K562 (cell line): ENCODE data around the gene LZTS2. TPM values are rescaled to one million over a fixed set of nuclear protein-coding genes. Genes with fewer than 3 reads are reported as not detected.
A peak's percentile ranks its signal among the peaks of the same experiment; 100 is the strongest.

Experiments used
- CBFA2T3 ChIP-seq: fragments of 450-650 bp; IDR thresholded peaks from 2 replicates; pipeline ENCODE4 v1.6.1; 2017
- HDGF ChIP-seq: fragments of 450-650 bp; IDR thresholded peaks from 2 replicates; pipeline ENCODE4 v1.6.1; 2016
- KAT7 ChIP-seq: sonication (generic); formaldehyde crosslinking; IDR thresholded peaks from 2 replicates; pipeline ENCODE4 v1.8.0; 2022; ENCODE audit warnings: missing genetic modification reagents, mild to moderate bottlenecking, borderline replicate concordance
- NR2C2 ChIP-seq, 2 experiments: fragments of 200-800 bp in 1 of 2; sonication (Bioruptor generic) in 1 of 2; sonication (generic) in 1 of 2; formaldehyde crosslinking in 1 of 2; IDR thresholded peaks; 2 replicates each; pipeline versions ENCODE4 v1.6.1 to v1.8.0; 2016 to 2022; ENCODE audit warnings: mild to moderate bottlenecking in 1 of 2, missing compliant biosample characterization in 1 of 2, missing genetic modification characterization in 1 of 2, missing genetic modification reagents in 1 of 2
- RBM34 ChIP-seq: fragments of 200-400 bp; formaldehyde crosslinking; IDR thresholded peaks from 2 replicates; pipeline ENCODE4 v1.6.1; 2018; ENCODE audit warnings: low read length, borderline replicate concordance; ENCODE audit not compliant: insufficient read depth
- RNF2 ChIP-seq: sonication (generic); IDR thresholded peaks from 2 replicates; pipeline ENCODE4 v1.6.1; 2016
- SMARCB1 ChIP-seq: IDR thresholded peaks from 2 replicates; pipeline ENCODE4 v1.6.1; 2011; ENCODE audit warnings: improper control_type of control experiment, low read depth; ENCODE audit not compliant: insufficient read length
- SOX6 ChIP-seq: fragments of 450-650 bp; IDR thresholded peaks from 2 replicates; pipeline ENCODE4 v1.6.1; 2014; ENCODE audit warnings: mild to moderate bottlenecking
- SREBF1 ChIP-seq: fragments of 150-350 bp; IDR thresholded peaks from 2 replicates; pipeline ENCODE4 v1.6.1; 2014; ENCODE audit warnings: antibody characterized with exemption, low read depth, low read length, borderline replicate concordance
- SREBF2 ChIP-seq: sonication (generic); formaldehyde crosslinking; IDR thresholded peaks from 2 replicates; pipeline ENCODE4 v1.4.0; 2020; ENCODE audit warnings: mild to moderate bottlenecking, missing genetic modification reagents
- SRSF7 ChIP-seq: fragments of 200-400 bp; formaldehyde crosslinking; optimal IDR thresholded peaks from 2 replicates; pipeline ENCODE3; 2017; ENCODE audit warnings: mild to moderate bottlenecking, low read depth, low read length
- ZBED1 ChIP-seq: IDR thresholded peaks from 2 replicates; pipeline ENCODE4 v1.6.1; 2014
- ZBTB7A ChIP-seq: IDR thresholded peaks from 2 replicates; pipeline ENCODE4 v1.6.1; 2011; ENCODE audit warnings: low read depth, mild to moderate bottlenecking, low read length, moderate library complexity, borderline replicate concordance; ENCODE audit not compliant: control insufficient read depth
- ZNF165 ChIP-seq: fragments of 250-450 bp; sonication (Bioruptor Pico); IDR thresholded peaks from 2 replicates; pipeline ENCODE4 v1.4.0; 2020; ENCODE audit warnings: borderline replicate concordance
- ZNF239 ChIP-seq: fragments of 250-450 bp; sonication (Bioruptor Pico); IDR thresholded peaks from 2 replicates; pipeline ENCODE4 v1.4.0; 2020; ENCODE audit warnings: mild to moderate bottlenecking
- ZZZ3 ChIP-seq: fragments of 450-650 bp; IDR thresholded peaks from 2 replicates; pipeline ENCODE4 v1.6.1; 2016; ENCODE audit warnings: antibody characterized with exemption, mild to moderate bottlenecking, moderate library complexity
- polyA plus RNA-seq, 8 experiments: library from polyadenylated mRNA; depleted of rRNA in 4 of 8; stranded (reverse) in 5 of 8; unstranded in 3 of 8; fragments of >200 nt; fragmentation: Nextera tagmentation in 2 of 8; fragmentation: Illumina TruSeq in 1 of 8; extraction: Ambion mirVana in 2 of 8; extraction: Trizol in 1 of 8; gene quantifications; 2 replicates each; pipeline versions ENCODE4 v1.2.1 to v1.2.3, GENCODE V29; 2011 to 2014; ENCODE audit warnings: inconsistent platforms in 1 of 8, missing spikeins in 1 of 8
- total RNA-seq, 7 experiments: library from RNA; depleted of rRNA in 6 of 7; stranded (reverse); fragments of >200 nt in 6 of 7; fragmentation: Illumina TruSeq in 2 of 7; extraction: Trizol in 2 of 7; gene quantifications; 2 replicates each; pipeline versions ENCODE4 v1.2.1 to v1.2.3, GENCODE V29; 2011 to 2021; ENCODE audit warnings: low replicate concordance in 1 of 7
- TF ChIP-seq, protein P1 (sequence below), 3 experiments: fragments of 200-800 bp in 1 of 3; fragments of 250-450 bp in 1 of 3; fragments of 450-650 bp in 1 of 3; sonication (Bioruptor Pico) in 1 of 3; sonication (Bioruptor generic) in 1 of 3; formaldehyde crosslinking in 1 of 3; IDR thresholded peaks; 2 replicates each; pipeline versions ENCODE4 v1.6.1 to v1.8.0; 2016 to 2022; ENCODE audit warnings: mild to moderate bottlenecking in 2 of 3, missing genetic modification characterization in 2 of 3, missing compliant biosample characterization in 1 of 3, moderate library complexity in 1 of 3
- TF ChIP-seq, protein P2 (sequence below): fragments of 450-650 bp; IDR thresholded peaks from 2 replicates; pipeline ENCODE4 v1.6.1; 2016; ENCODE audit warnings: borderline replicate concordance
- TF ChIP-seq, protein P3 (sequence below), 2 experiments: IDR thresholded peaks; 2 replicates each; pipeline ENCODE4 v1.6.1; 2011; ENCODE audit warnings: borderline replicate concordance in 1 of 2, control low read depth in 1 of 2, low read depth in 1 of 2, low read length in 1 of 2, mild to moderate bottlenecking in 1 of 2, mixed read lengths in 1 of 2, moderate library complexity in 1 of 2; ENCODE audit not compliant: insufficient read depth in 1 of 2, insufficient read length in 1 of 2, poor library complexity in 1 of 2, severe bottlenecking in 1 of 2; ENCODE audit errors: extremely low read depth in 1 of 2

LZTS2 gene
- total and polyA plus RNA-seq, 9 of the 15 experiments (the other 6 are each of a cell fraction or from before 2014, with no cell fraction given), result 0.23 to 42.5 (median 14.7) TPM

DNA sequence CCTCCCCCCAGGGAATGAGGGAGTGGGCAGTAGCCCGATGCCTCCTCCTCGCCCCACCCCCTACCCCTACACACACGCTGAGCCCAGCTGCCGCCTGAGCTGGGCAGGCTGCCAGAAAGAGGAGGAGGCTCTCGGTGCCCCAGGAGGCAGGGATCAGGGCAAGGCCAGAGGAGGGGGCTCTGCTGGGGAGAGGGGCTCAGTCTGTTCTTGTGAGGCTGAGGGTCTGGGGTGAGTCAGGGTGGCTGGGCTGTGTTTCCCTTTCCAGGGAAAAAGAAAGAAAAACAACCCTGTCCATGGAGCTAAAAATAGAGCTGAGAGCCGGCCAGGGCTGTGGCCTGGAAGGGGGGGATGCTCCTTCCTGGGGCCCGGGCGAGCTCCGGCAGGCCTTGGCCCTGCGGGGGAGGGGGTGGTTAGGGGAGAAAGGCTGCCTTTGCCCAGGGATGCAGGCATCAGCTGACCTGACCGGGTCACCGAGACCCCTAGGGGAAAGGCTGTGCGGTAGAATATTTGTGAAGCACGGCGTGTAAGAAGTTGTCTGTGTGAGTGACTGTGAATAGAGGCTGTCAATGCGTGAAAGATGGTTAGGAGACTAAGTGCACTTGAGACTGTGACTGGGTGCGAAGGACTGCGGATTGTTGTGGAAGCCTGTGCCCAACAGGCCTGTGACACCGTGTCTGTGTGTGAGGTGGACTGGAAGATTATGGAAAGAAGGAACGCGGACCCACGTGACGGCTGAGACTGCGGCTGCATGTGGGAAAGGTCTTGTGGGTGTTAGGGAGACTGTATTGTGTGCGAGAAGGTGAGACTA, 1.2 kb upstream of the LZTS2 start (continued):
- TF ChIP-seq, protein P1, sequence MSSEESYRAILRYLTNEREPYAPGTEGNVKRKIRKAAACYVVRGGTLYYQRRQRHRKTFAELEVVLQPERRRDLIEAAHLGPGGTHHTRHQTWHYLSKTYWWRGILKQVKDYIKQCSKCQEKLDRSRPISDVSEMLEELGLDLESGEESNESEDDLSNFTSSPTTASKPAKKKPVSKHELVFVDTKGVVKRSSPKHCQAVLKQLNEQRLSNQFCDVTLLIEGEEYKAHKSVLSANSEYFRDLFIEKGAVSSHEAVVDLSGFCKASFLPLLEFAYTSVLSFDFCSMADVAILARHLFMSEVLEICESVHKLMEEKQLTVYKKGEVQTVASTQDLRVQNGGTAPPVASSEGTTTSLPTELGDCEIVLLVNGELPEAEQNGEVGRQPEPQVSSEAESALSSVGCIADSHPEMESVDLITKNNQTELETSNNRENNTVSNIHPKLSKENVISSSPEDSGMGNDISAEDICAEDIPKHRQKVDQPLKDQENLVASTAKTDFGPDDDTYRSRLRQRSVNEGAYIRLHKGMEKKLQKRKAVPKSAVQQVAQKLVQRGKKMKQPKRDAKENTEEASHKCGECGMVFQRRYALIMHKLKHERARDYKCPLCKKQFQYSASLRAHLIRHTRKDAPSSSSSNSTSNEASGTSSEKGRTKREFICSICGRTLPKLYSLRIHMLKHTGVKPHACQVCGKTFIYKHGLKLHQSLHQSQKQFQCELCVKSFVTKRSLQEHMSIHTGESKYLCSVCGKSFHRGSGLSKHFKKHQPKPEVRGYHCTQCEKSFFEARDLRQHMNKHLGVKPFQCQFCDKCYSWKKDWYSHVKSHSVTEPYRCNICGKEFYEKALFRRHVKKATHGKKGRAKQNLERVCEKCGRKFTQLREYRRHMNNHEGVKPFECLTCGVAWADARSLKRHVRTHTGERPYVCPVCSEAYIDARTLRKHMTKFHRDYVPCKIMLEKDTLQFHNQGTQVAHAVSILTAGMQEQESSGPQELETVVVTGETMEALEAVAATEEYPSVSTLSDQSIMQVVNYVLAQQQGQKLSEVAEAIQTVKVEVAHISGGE (CRISPR knock-in tag; IDR thresholded peaks at IDR 0.05), result 0 out of 6 replicates have a peak, but pooled peaks of 1 of the 3 experiments have one; percentile 29
- no peak for TF ChIP-seq KAT7
- no peak for TF ChIP-seq ZZZ3
- TF ChIP-seq ZBTB7A, result peak; percentile 46; the same call in 1 of the 2 replicates
- no peak for TF ChIP-seq RNF2
- no peak for TF ChIP-seq SRSF7
- TF ChIP-seq ZBED1, result no peak
- peak; percentile 84; the same call in 1 of the 2 replicates for TF ChIP-seq HDGF
- TF ChIP-seq SREBF2 (CRISPR knock-in tag), result no peak
- TF ChIP-seq, protein P2, sequence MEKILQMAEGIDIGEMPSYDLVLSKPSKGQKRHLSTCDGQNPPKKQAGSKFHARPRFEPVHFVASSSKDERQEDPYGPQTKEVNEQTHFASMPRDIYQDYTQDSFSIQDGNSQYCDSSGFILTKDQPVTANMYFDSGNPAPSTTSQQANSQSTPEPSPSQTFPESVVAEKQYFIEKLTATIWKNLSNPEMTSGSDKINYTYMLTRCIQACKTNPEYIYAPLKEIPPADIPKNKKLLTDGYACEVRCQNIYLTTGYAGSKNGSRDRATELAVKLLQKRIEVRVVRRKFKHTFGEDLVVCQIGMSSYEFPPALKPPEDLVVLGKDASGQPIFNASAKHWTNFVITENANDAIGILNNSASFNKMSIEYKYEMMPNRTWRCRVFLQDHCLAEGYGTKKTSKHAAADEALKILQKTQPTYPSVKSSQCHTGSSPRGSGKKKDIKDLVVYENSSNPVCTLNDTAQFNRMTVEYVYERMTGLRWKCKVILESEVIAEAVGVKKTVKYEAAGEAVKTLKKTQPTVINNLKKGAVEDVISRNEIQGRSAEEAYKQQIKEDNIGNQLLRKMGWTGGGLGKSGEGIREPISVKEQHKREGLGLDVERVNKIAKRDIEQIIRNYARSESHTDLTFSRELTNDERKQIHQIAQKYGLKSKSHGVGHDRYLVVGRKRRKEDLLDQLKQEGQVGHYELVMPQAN, result peak; percentile 44; the same call in 1 of the 2 replicates
- no peak for TF ChIP-seq ZNF165 (CRISPR knock-in tag)
- TF ChIP-seq, protein P3, sequence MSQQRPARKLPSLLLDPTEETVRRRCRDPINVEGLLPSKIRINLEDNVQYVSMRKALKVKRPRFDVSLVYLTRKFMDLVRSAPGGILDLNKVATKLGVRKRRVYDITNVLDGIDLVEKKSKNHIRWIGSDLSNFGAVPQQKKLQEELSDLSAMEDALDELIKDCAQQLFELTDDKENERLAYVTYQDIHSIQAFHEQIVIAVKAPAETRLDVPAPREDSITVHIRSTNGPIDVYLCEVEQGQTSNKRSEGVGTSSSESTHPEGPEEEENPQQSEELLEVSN (IDR thresholded peaks at IDR 0.05; ENCODE audit: borderline replicate concordance in 1 of 2, extremely low read depth in 1 of 2, insufficient read depth in 1 of 2, insufficient read length in 1 of 2, low read depth in 1 of 2, low read length in 1 of 2, poor library complexity in 1 of 2, severe bottlenecking in 1 of 2), result no peak
- TF ChIP-seq ZNF239, result no peak
- TF ChIP-seq SMARCB1, result no peak
- 0 out of 2 replicates have a peak, but pooled peaks have one; percentile 9 for TF ChIP-seq CBFA2T3
- TF ChIP-seq NR2C2 (CRISPR knock-in tag; IDR thresholded peaks at IDR 0.05), result no peak
- no peak for TF ChIP-seq NR2C2 (tag; IDR thresholded peaks at IDR 0.05)
- no peak for TF ChIP-seq SREBF1
- TF ChIP-seq SOX6, result no peak
- no peak for TF ChIP-seq RBM34
